ENCODE measurements around the gene C3orf22.
A peak's percentile ranks its signal among the peaks of the same experiment; 100 is the strongest.

C3orf22 gene

DNA sequence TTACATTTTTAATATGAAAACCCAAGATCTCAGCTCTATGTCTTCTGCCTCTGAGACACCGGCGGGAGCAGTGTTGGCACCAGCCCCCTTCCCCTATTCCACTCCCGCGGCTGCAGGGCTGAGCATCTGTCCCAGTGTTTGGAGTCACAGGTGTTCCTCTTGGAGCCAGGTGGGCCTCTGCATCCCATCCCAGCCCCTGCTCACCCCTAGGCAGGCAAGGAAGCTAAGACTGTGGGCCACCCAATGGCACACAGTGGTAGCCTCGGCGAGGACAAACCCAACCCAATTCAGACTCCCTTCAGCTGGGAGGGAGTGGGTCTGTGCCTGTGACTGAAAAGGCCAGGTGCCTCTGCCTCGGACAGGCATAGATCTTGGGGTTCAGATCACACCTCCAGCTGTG, 31.7 kb downstream of the C3orf22 start:
- TF ChIP-seq, protein P1, sequence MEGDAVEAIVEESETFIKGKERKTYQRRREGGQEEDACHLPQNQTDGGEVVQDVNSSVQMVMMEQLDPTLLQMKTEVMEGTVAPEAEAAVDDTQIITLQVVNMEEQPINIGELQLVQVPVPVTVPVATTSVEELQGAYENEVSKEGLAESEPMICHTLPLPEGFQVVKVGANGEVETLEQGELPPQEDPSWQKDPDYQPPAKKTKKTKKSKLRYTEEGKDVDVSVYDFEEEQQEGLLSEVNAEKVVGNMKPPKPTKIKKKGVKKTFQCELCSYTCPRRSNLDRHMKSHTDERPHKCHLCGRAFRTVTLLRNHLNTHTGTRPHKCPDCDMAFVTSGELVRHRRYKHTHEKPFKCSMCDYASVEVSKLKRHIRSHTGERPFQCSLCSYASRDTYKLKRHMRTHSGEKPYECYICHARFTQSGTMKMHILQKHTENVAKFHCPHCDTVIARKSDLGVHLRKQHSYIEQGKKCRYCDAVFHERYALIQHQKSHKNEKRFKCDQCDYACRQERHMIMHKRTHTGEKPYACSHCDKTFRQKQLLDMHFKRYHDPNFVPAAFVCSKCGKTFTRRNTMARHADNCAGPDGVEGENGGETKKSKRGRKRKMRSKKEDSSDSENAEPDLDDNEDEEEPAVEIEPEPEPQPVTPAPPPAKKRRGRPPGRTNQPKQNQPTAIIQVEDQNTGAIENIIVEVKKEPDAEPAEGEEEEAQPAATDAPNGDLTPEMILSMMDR (conservative IDR thresholded peaks at IDR 0.05; ENCODE audit: low read length), result no peak
- TF ChIP-seq EZH2phosphoT487 (IDR thresholded peaks at IDR 0.05; ENCODE audit: borderline replicate concordance), result no peak
- H3F3A ChIP-seq (ENCODE audit: low read depth), result no peaks in the 10 kb centered on the region
- H3K4me2 ChIP-seq (ENCODE audit: low read depth, low read length, poor library complexity, severe bottlenecking), result peak overlapping the region; percentile 38
- no peaks in the 10 kb centered on the region for H3K9me3 ChIP-seq (ENCODE audit: insufficient read depth, low read depth, low read length)
- H3K79me2 ChIP-seq (ENCODE audit: insufficient read depth, low read length), result no peaks in the 10 kb centered on the region
- peak overlapping the region; percentile 19 for H3K9ac ChIP-seq (ENCODE audit: low read depth, low read length, poor library complexity, severe bottlenecking)
- no peak overlapping the region for H3K4me3 ChIP-seq (ENCODE audit: low read length, poor library complexity, severe bottlenecking)
- no peaks in the 10 kb centered on the region for H3K9me2 ChIP-seq (replicated peaks; ENCODE audit: low read depth, low read length)
- H3K4me1 ChIP-seq (ENCODE audit: insufficient read depth, low read length, poor library complexity, severe bottlenecking), result peaks cover 76% of the 10 kb centered on the region
- H3K36me3 ChIP-seq (ENCODE audit: insufficient read depth, low read length), result no peaks in the 10 kb centered on the region
- no peak overlapping the region for H2AFZ ChIP-seq (ENCODE audit: low read length)
- H3K27me3 ChIP-seq (ENCODE audit: insufficient read depth, low read length, poor library complexity, severe bottlenecking), result no peaks in the 10 kb centered on the region
- H4K20me1 ChIP-seq (ENCODE audit: insufficient read depth, low read length, poor library complexity, severe bottlenecking), result no peaks in the 10 kb centered on the region

DNA sequence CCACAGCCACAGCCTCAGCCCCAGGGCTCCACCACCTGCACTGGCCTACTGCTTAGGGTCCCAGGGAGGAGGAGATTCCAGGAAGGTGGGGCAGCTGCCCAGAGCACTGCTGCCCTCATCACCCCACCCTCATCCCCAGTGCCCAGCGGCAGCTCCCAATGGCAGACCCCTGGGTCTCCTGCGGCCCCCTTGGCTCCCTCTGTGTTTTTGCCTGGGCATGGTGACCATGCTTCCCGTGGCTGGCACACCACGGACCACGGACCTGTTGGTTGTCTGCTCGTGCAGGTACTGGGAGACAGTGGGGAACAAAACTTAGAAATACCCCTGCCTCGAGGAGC, 32.1 kb downstream of the C3orf22 start:
- no peaks in the 10 kb centered on the region for H3K9me2 ChIP-seq (replicated peaks; ENCODE audit: low read depth, low read length)
- H3K27me3 ChIP-seq (ENCODE audit: insufficient read depth, low read length, poor library complexity, severe bottlenecking), result no peaks in the 10 kb centered on the region
- H3K36me3 ChIP-seq (ENCODE audit: insufficient read depth, low read length), result no peaks in the 10 kb centered on the region
- no peaks in the 10 kb centered on the region for H3F3A ChIP-seq (ENCODE audit: low read depth)
- H3K9ac ChIP-seq (ENCODE audit: low read depth, low read length, poor library complexity, severe bottlenecking), result peak overlapping the region; percentile 22
- no peaks in the 10 kb centered on the region for H3K9me3 ChIP-seq (ENCODE audit: insufficient read depth, low read depth, low read length)
- no peaks in the 10 kb centered on the region for H3K79me2 ChIP-seq (ENCODE audit: insufficient read depth, low read length)
- peaks cover 72% of the 10 kb centered on the region for H3K4me1 ChIP-seq (ENCODE audit: insufficient read depth, low read length, poor library complexity, severe bottlenecking)
- no peak overlapping the region for H3K4me3 ChIP-seq (ENCODE audit: low read length, poor library complexity, severe bottlenecking)
- TF ChIP-seq, protein P1 (conservative IDR thresholded peaks at IDR 0.05; ENCODE audit: low read length), result no peak
- TF ChIP-seq EZH2phosphoT487 (IDR thresholded peaks at IDR 0.05; ENCODE audit: borderline replicate concordance), result no peak
- no peaks in the 10 kb centered on the region for H4K20me1 ChIP-seq (ENCODE audit: insufficient read depth, low read length, poor library complexity, severe bottlenecking)
- H3K4me2 ChIP-seq (ENCODE audit: low read depth, low read length, poor library complexity, severe bottlenecking), result peak overlapping the region; percentile 10
- H2AFZ ChIP-seq (ENCODE audit: low read length), result no peak overlapping the region

DNA sequence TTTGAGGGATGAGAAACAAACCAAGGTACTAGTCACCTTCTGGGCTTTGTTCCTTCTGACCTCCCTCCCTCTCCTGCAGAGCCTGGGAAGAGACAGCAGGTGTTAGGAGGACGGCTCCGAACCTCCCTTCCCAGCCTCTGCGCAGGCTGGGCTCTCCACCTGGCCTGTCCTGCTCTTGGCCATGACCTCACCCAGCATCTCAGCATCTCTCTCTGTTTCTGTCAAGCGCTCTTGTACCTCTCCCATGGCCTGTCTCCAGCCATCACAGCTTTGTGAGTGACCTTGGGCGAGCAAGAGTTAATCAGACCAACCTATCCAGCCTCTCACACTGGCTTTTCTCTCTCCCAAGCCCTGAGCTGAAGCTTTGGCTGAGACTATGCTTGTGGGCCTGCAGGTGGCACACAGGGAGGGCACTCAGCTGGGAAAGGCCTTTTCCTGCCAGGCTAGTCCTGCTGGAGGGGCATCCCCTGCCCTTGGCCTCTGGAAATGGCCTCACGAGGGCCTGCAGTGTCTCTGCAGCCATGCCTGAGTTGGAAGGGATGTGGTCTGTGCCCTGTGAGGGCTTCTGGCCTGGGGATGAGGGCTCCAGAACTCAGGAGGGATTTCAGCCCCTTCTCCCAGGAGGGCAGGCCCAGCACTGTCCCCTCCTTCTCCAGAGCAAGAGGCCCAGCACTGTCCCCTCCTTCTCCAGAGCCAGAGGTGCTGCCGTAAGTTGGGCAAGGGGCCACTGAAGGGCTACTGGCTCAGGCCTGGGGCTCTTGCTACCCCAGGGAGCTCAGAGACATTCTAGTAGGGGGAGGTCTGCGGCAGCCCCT, 32.7 kb downstream of the C3orf22 start:
- Histone ChIP-seq H3K9me3 (ENCODE audit: insufficient read depth, low read depth, low read length) (no peaks in the 10 kb centered on the region), H3K27me3 (ENCODE audit: insufficient read depth, low read length, poor library complexity, severe bottlenecking) (no peaks in the 10 kb centered on the region), H3K9ac (ENCODE audit: low read depth, low read length, poor library complexity, severe bottlenecking) (peak overlapping the region; percentile 22), H4K20me1 (ENCODE audit: insufficient read depth, low read length, poor library complexity, severe bottlenecking) (no peaks in the 10 kb centered on the region), H3K9me2 (replicated peaks; ENCODE audit: low read depth, low read length) (no peaks in the 10 kb centered on the region), H3K4me2 (ENCODE audit: low read depth, low read length, poor library complexity, severe bottlenecking) (peak overlapping the region; percentile 10), H3K4me1 (ENCODE audit: insufficient read depth, low read length, poor library complexity, severe bottlenecking) (peaks cover 69% of the 10 kb centered on the region), H3K36me3 (ENCODE audit: insufficient read depth, low read length) (no peaks in the 10 kb centered on the region), H3F3A (ENCODE audit: low read depth) (no peaks in the 10 kb centered on the region), H3K4me3 (ENCODE audit: low read length, poor library complexity, severe bottlenecking) (no peak overlapping the region), H2AFZ (ENCODE audit: low read length) (no peak overlapping the region), H3K79me2 (ENCODE audit: insufficient read depth, low read length) (no peaks in the 10 kb centered on the region)
- TF ChIP-seq EZH2phosphoT487 (IDR thresholded peaks at IDR 0.05; ENCODE audit: borderline replicate concordance), result no peak
- TF ChIP-seq, protein P1 (conservative IDR thresholded peaks at IDR 0.05; ENCODE audit: low read length), result peak; percentile 26; the same call in 1 of the 2 replicates

Data from Loucy (cell line).